GM19463 (cell line): ENCODE data around the gene GNB1.
"Not testable (repeated sequence)": the region's sequence is repeated elsewhere in the genome, so short reads cannot be mapped to it uniquely, and the experiment has no call there.

Experiments used
- ATAC-seq: cut with Tn5 transposase; IDR thresholded peaks from one replicate; pipeline ENCODE4 v1.9.1; 2021; ENCODE audit warnings: mild to moderate bottlenecking, moderate library complexity; ENCODE audit not compliant: unreplicated experiment

GNB1 gene

GRCh38 chr1:1752190-1752589, 138.7 kb downstream of the GNB1 start:
- no peak for ATAC-seq

- not testable (repeated sequence) for ATAC-seq
Measured at GRCh38 chr1:1749941-1750340, 140.9 kb downstream of the GNB1 start.

- ATAC-seq: no peak
Measured at GRCh38 chr1:1748686-1749321, 142.1 kb downstream of the GNB1 start.

- ATAC-seq: peak; percentile 85
Measured at GRCh38 chr1:1746566-1746909, 144.3 kb downstream of the GNB1 start.

- ATAC-seq: peak; percentile 71
Measured at GRCh38 chr1:1745651-1746565, 145.0 kb downstream of the GNB1 start.

GRCh38 chr1:1742529-1742928, 148.4 kb downstream of the GNB1 start:
- not testable (repeated sequence) for ATAC-seq

- ATAC-seq: not testable (repeated sequence)
Measured at GRCh38 chr1:1741013-1741412, 149.9 kb downstream of the GNB1 start.

GRCh38 chr1:1738799-1739337, 152.0 kb downstream of the GNB1 start:
- ATAC-seq: not testable (repeated sequence)

GRCh38 chr1:1737675-1738590, 153.0 kb downstream of the GNB1 start:
- not testable (repeated sequence) for ATAC-seq
